DOHH2 (cell line): Measurements from ENCODE around the gene ASPRV1.
"Not testable (repeated sequence)": the region's sequence is repeated elsewhere in the genome, so short reads cannot be mapped to it uniquely, and the experiment has no call there.

ENCODE experiments used
- H3F3A ChIP-seq: fragments of 200-600 bp; sonication (generic), shearing (Covaris generic); 2 replicates; pipeline ENCODE4 v1.6.0; 2016; ENCODE audit warnings: antibody characterized with exemption, mild to moderate bottlenecking; ENCODE audit not compliant: control insufficient read depth, insufficient read depth
- H3K27ac ChIP-seq: fragments of 200-600 bp; sonication (generic); 2 replicates; pipeline ENCODE4 v1.5.1; 2014; ENCODE audit warnings: low read depth, mild to moderate bottlenecking, low read length, moderate library complexity
- H3K27me3 ChIP-seq: fragments of 200-600 bp; sonication (generic); 2 replicates; pipeline ENCODE4 v1.6.1; 2014; ENCODE audit warnings: mild to moderate bottlenecking, low read length, mixed read lengths; ENCODE audit not compliant: control insufficient read depth
- H3K36me3 ChIP-seq: fragments of 200-600 bp; sonication (generic); 2 replicates; pipeline ENCODE4 v1.6.1; 2014; ENCODE audit warnings: mild to moderate bottlenecking, low read length, moderate library complexity, mixed read lengths; ENCODE audit not compliant: control insufficient read depth
- H3K4me1 ChIP-seq: fragments of 200-600 bp; sonication (generic); 2 replicates; pipeline ENCODE4 v1.6.1; 2014; ENCODE audit warnings: mild to moderate bottlenecking, low read length, mixed read lengths; ENCODE audit not compliant: control insufficient read depth
- H3K4me2 ChIP-seq: fragments of 200-600 bp; sonication (generic); 2 replicates; pipeline ENCODE4 v1.6.0; 2014; ENCODE audit warnings: mild to moderate bottlenecking, low read length, moderate library complexity
- H3K4me3 ChIP-seq: fragments of 200-600 bp; sonication (generic); 2 replicates; pipeline ENCODE4 v1.5.1; 2014; ENCODE audit warnings: mild to moderate bottlenecking, low read length, mixed read lengths
- H3K79me2 ChIP-seq: fragments of 200-600 bp; sonication (generic); 2 replicates; pipeline ENCODE4 v1.6.1; 2014; ENCODE audit warnings: mild to moderate bottlenecking, low read length, mixed read lengths; ENCODE audit not compliant: control insufficient read depth
- H3K9me2 ChIP-seq: fragments of 200-600 bp; sonication (generic); replicated peaks from 2 replicates; pipeline ENCODE4 v1.6.1; 2014; ENCODE audit warnings: mild to moderate bottlenecking, low read length, mixed read lengths; ENCODE audit not compliant: control insufficient read depth
- H3K9me3 ChIP-seq: fragments of 200-600 bp; sonication (generic); 2 replicates; pipeline ENCODE4 v1.6.1; 2014; ENCODE audit warnings: antibody characterized with exemption, low read length, mixed read lengths; ENCODE audit not compliant: control insufficient read depth, insufficient read depth
- H4K20me1 ChIP-seq: fragments of 200-600 bp; sonication (generic); 2 replicates; pipeline ENCODE4 v1.6.0; 2014; ENCODE audit warnings: low read depth, mild to moderate bottlenecking, antibody characterized with exemption, low read length, moderate library complexity; ENCODE audit not compliant: control insufficient read depth, insufficient read depth
- CTCF ChIP-seq: fragments of 200-600 bp; sonication (generic); IDR thresholded peaks from one replicate; pipeline ENCODE4 v1.5.1; 2014; ENCODE audit warnings: antibody characterized with exemption, mild to moderate bottlenecking, low read depth, low read length; ENCODE audit not compliant: poor library complexity, severe bottlenecking
- EZH2phosphoT487 ChIP-seq: fragments of 200-600 bp; sonication (generic); IDR thresholded peaks from 2 replicates; pipeline ENCODE4 v1.6.1; 2017; ENCODE audit warnings: borderline replicate concordance, mild to moderate bottlenecking, antibody characterized with exemption, low read length, moderate library complexity, mixed read lengths

The ASPRV1 gene

GRCh38 chr2:69952336-69953115, 8.9 kb downstream of the ASPRV1 start:
- Histone ChIP-seq H3K79me2 (no peaks in the 10 kb centered on the region), H3K4me1 (peaks cover under 1% of the 10 kb centered on the region), H3K9me3 (no peaks in the 10 kb centered on the region), H3F3A (no peaks in the 10 kb centered on the region), H4K20me1 (no peaks in the 10 kb centered on the region), H3K9me2 (no peaks in the 10 kb centered on the region), H3K4me2 (no peak overlapping the region), H3K36me3 (no peaks in the 10 kb centered on the region), H3K27me3 (peaks cover 15% of the 10 kb centered on the region), H3K27ac (no peak overlapping the region), H3K4me3 (no peak overlapping the region)
- TF ChIP-seq CTCF = no peak
- no peak for TF ChIP-seq EZH2phosphoT487

- H3K36me3 ChIP-seq, H3K9me2 ChIP-seq, H3F3A ChIP-seq, H4K20me1 ChIP-seq, H3K4me3 ChIP-seq, H3K27ac ChIP-seq, H3K4me2 ChIP-seq, H3K9me3 ChIP-seq, H3K27me3 ChIP-seq, H3K79me2 ChIP-seq: not testable (repeated sequence)
- H3K4me1 ChIP-seq = peaks cover 16% of the 10 kb centered on the region
Observed at GRCh38 chr2:69950671-69951070, 10.8 kb downstream of the ASPRV1 start.

GRCh38 chr2:69950241-69950640, 11.2 kb downstream of the ASPRV1 start:
- Histone ChIP-seq H3K36me3 (no peaks in the 10 kb centered on the region), H3K9me3 (no peaks in the 10 kb centered on the region), H3K27me3 (peaks cover 1% of the 10 kb centered on the region; the same call in 1 of the 2 replicates), H3K79me2 (no peaks in the 10 kb centered on the region), H3K27ac (no peak overlapping the region), H4K20me1 (no peaks in the 10 kb centered on the region), H3K4me3 (no peak overlapping the region), H3K9me2 (no peaks in the 10 kb centered on the region), H3K4me1 (peaks cover 16% of the 10 kb centered on the region), H3F3A (no peaks in the 10 kb centered on the region), H3K4me2 (no peak overlapping the region)
- no peak for TF ChIP-seq CTCF
- TF ChIP-seq EZH2phosphoT487 = no peak

- H3K27ac ChIP-seq = no peak overlapping the region
- no peaks in the 10 kb centered on the region for H3F3A ChIP-seq
- peaks cover 16% of the 10 kb centered on the region for H3K4me1 ChIP-seq
- no peak overlapping the region for H3K4me3 ChIP-seq
- H3K27me3 ChIP-seq = no peaks in the 10 kb centered on the region; the same call in 1 of the 2 replicates
- no peaks in the 10 kb centered on the region for H3K79me2 ChIP-seq
- H3K4me2 ChIP-seq = no peak overlapping the region
- H4K20me1 ChIP-seq = no peaks in the 10 kb centered on the region
- no peaks in the 10 kb centered on the region for H3K9me3 ChIP-seq
- TF ChIP-seq EZH2phosphoT487 (no peak), CTCF (no peak)
- H3K36me3 ChIP-seq = no peaks in the 10 kb centered on the region
- H3K9me2 ChIP-seq = no peaks in the 10 kb centered on the region
Observed at GRCh38 chr2:69948963-69949645, 12.3 kb downstream of the ASPRV1 start.
